BE2C (cell line): ENCODE results near the gene PIGH.
"Not testable (repeated sequence)": the region's sequence is repeated elsewhere in the genome, so short reads cannot be mapped to it uniquely, and the experiment has no call there.

Experiments
- DNase-seq: peaks from one replicate; pipeline ENCODE4 v3.0.0-alpha.2; 2020
- H3K27me3 ChIP-seq: fragments of 250-450 bp; sonication (Bioruptor Pico); 2 replicates; pipeline ENCODE4 v1.5.1; 2020; ENCODE audit warnings: mild to moderate bottlenecking
- H3K36me3 ChIP-seq: fragments of 250-450 bp; sonication (Bioruptor Pico); 2 replicates; pipeline ENCODE4 v1.5.1; 2020; ENCODE audit warnings: mild to moderate bottlenecking
- H3K4me1 ChIP-seq: fragments of 250-450 bp; sonication (Bioruptor Pico); 2 replicates; pipeline ENCODE4 v1.5.1; 2020
- H3K4me3 ChIP-seq: 2 replicates; pipeline ENCODE4 v1.5.1; 2011; ENCODE audit warnings: low read depth, low read length
- H3K9me3 ChIP-seq: fragments of 250-450 bp; sonication (Bioruptor Pico); 2 replicates; pipeline ENCODE4 v1.5.1; 2020
- TF ChIP-seq, protein P1 (sequence below): IDR thresholded peaks from 2 replicates; pipeline ENCODE4 v1.5.1; 2012; ENCODE audit warnings: mild to moderate bottlenecking, low read depth, low read length

PIGH gene

DNA sequence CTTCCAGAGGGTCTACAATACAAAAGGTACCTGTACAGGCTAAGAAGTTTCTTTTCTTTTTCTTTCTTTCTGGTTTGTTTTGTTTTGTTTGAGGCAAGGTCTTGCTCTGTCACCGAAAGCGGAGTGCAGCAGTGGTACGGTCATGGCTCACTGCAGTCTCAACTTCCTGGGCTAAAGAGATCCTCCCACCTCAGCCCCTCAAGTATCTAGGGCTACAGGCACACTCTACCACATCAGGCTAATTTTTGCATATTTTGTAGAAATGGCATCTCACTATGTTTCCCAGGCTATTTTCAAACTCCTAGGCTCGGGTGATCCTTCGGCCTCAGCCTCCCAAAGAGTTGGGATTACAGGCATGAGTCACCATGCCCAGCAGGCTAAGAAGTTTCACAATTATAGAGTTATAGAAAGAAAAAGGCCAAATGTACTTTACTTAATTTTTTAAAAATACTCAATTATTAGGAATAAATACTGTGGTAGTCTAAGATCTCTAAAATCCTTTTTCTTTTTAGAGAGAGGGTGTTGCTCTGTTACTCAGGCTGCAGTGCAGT is 3.0 kb upstream of the PIGH start:
- H3K4me3 ChIP-seq = no peak overlapping the region
- TF ChIP-seq, protein P1, sequence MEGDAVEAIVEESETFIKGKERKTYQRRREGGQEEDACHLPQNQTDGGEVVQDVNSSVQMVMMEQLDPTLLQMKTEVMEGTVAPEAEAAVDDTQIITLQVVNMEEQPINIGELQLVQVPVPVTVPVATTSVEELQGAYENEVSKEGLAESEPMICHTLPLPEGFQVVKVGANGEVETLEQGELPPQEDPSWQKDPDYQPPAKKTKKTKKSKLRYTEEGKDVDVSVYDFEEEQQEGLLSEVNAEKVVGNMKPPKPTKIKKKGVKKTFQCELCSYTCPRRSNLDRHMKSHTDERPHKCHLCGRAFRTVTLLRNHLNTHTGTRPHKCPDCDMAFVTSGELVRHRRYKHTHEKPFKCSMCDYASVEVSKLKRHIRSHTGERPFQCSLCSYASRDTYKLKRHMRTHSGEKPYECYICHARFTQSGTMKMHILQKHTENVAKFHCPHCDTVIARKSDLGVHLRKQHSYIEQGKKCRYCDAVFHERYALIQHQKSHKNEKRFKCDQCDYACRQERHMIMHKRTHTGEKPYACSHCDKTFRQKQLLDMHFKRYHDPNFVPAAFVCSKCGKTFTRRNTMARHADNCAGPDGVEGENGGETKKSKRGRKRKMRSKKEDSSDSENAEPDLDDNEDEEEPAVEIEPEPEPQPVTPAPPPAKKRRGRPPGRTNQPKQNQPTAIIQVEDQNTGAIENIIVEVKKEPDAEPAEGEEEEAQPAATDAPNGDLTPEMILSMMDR = no peak
- no peaks in the 10 kb centered on the region for H3K9me3 ChIP-seq
- H3K27me3 ChIP-seq = no peaks in the 10 kb centered on the region; the same call in 1 of the 2 replicates
- H3K4me1 ChIP-seq = no peaks in the 10 kb centered on the region
- no peaks in the 10 kb centered on the region for H3K36me3 ChIP-seq
- no peak for DNase-seq

DNA sequence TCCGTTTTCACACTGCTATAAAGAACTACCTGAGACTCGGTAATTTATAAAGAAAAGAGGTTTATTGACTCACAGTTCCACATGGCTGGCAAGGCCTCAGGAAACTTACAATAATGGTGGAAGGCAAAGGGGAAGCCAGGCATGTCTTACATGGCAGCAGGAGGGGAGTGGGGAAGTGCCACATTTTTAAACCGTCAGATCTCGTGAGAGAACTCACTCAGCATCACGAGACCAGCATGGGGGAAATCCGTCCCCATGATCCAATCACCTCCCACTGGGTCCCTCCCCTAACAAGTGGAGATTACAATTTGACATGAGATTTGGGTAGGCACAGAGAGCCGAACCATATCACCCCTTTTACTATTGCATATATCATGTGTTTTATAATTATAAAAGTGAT is 2.0 kb upstream of the PIGH start:
- Histone ChIP-seq H3K9me3 (no peaks in the 10 kb centered on the region), H3K4me3 (no peak overlapping the region)
- TF ChIP-seq, protein P1 = no peak

DNA sequence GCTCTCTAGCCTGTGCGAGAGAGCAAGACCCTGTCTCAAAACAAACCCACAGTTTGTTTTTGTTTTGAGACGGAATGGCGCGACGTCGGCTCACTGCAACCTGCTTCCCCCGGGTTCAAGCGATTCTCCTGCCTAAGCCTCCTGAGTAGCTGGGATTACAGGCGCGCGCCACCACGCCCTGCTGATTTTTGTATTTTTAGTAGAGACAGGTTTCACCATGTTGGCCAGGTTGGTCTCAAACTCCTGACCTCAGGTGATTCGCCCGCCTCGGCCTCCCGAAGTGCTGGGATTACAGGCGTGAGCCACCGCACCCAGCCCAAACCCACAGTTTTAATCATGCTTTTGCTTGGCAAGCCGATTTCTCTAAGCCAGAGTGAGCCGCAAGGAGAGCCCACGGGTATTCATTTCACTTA is 500 bp upstream of the PIGH start:
- H3K9me3 ChIP-seq, H3K4me1 ChIP-seq, H3K27me3 ChIP-seq, H3K36me3 ChIP-seq, DNase-seq: not testable (repeated sequence)
- peak overlapping the region; percentile 40 for H3K4me3 ChIP-seq

More for the DNA sequence above, 2.0 kb upstream of the PIGH start:
- Histone ChIP-seq H3K27me3 (no peaks in the 10 kb centered on the region; the same call in 1 of the 2 replicates), H3K36me3 (no peaks in the 10 kb centered on the region), H3K4me1 (no peaks in the 10 kb centered on the region)
- DNase-seq = no peak

DNA sequence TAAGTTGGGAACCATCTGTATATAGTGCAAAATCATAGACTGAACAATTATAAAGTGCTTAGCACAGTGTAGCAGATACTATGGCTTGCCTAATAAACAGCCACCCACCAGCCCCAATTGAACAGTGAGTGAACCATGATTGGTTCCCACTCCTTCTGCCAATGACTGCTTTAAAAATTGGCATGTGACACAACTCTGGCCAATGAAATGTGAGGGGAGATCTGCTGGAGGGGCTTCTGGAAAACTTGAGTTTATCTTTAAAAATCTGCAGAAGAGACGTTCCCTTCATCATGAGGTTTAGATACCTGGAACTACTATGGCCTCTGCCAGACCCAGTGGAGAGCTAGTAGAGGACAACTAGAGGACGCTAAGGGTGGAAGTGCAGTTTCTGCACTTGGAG is 4.7 kb downstream of the PIGH start:
- no peak for DNase-seq
- Histone ChIP-seq H3K9me3 (no peaks in the 10 kb centered on the region), H3K36me3 (0 out of 2 replicates have a peak, but pooled peaks cover 5% of the 10 kb centered on the region), H3K4me3 (no peak overlapping the region), H3K4me1 (no peaks in the 10 kb centered on the region), H3K27me3 (no peaks in the 10 kb centered on the region)
- TF ChIP-seq, protein P1 = no peak

DNA sequence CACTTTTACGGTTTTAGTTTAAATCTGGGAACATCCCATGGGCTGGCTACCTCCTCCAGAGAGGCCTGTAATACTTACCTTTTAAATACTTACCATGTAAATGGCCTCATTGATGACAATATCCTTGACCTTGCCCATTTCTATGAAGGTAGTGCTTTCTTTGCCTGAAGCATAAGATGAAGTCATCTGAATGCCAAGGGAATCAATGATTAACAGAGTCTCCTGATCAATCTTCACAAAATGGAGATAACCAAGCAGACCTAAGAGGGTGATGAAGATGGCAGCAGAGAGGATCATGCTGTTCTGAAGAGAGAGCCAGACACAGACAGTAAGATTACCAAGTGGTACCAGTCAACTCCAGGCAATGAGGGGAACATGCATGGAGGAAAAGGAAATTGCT is 6.4 kb downstream of the PIGH start:
- H3K4me3 ChIP-seq, H3K9me3 ChIP-seq, H3K36me3 ChIP-seq, DNase-seq, H3K27me3 ChIP-seq, H3K4me1 ChIP-seq: not testable (repeated sequence)

DNA sequence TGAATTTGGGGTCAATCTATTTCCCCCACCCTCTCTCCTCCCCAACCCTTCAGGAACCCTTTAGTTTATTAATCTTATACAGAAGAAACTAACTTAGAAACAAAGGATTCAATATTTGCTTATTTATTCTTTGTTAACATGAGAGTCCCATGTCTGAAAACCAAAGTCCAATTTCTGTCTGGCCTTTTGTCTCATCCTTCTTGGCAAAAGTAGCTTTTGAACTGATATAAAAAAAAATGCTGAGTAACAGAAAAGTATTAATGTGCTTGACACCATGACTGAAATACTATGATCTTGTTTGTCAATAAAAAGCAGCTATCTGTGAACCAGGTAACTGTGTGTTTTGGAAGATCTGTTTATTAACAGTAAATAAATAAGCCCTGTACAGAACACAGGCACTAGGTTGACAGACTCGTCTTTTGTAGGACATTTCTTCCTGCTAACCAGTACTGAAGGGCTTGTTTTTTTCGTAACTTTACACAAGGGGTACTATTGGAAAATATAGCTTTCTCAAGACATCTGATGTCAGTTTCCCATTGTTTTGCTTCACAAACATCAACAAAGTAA is 10.8 kb downstream of the PIGH start:
- TF ChIP-seq, protein P1 = no peak
- H3K27me3 ChIP-seq = no peaks in the 10 kb centered on the region
- H3K36me3 ChIP-seq = 0 out of 2 replicates have a peak, but pooled peaks cover 5% of the 10 kb centered on the region
- H3K4me1 ChIP-seq = no peaks in the 10 kb centered on the region
- DNase-seq = no peak
- no peak overlapping the region for H3K4me3 ChIP-seq
- H3K9me3 ChIP-seq = no peaks in the 10 kb centered on the region

DNA sequence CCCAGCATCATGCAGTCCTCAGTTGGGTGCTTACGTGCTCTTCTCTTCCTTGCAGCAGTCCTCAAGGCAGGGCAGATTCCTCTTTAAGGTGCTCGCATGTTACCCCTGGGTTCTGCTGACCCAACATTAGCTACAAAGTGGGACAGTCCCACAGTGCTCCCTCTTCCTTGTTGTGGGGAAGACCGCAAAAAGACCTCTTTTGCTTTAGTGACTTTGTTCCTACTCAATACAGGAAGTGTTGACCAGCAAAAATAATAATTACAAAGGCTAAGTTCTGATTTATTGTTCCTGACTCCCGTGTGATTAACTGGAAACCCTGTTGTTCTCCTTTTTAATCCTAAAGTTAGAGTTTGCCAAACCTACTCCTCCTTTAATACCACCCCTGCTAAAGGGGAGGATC is 13.7 kb downstream of the PIGH start:
- TF ChIP-seq, protein P1 = no peak

More for the DNA sequence above, 13.7 kb downstream of the PIGH start:
- Histone ChIP-seq H3K4me1 (no peaks in the 10 kb centered on the region), H3K27me3 (no peaks in the 10 kb centered on the region), H3K36me3 (no peaks in the 10 kb centered on the region), H3K4me3 (no peak overlapping the region), H3K9me3 (no peaks in the 10 kb centered on the region)
- DNase-seq = no peak
